NCI-H187 (cell line): ENCODE data around the gene TSFM.

Experiments
- DNase-seq, 2 experiments: peaks; one replicate each; lab custom pipeline; 2025; lab: John Stamatoyannopoulos, UW

Gene TSFM

GRCh38 chr12:57746025-57746424 is 36.6 kb upstream of the TSFM start:
- no peak for DNase-seq

DNA sequence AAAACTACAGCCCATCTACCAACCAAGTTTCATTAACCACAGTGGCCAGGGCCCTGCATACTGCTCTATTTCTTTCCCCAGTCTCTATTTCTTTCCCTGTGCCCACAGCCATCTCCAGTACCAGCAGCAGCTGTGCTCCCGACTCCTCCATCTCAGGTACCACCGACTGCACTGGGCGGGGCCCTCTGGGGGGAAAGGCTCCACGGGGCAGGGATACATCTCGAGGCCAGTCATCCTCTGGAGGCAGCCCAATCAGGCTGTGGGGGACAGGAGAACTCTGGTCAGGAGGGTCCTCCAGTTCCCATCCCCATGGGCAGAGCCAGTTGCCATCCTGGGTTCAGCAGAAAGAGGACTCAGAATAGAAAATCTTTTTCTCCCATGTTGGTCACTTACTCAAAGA is 33.5 kb upstream of the TSFM start:
- DNase-seq, result no peak

GRCh38 chr12:57750561-57751431 is 31.8 kb upstream of the TSFM start:
- DNase-seq, result no peak

DNA sequence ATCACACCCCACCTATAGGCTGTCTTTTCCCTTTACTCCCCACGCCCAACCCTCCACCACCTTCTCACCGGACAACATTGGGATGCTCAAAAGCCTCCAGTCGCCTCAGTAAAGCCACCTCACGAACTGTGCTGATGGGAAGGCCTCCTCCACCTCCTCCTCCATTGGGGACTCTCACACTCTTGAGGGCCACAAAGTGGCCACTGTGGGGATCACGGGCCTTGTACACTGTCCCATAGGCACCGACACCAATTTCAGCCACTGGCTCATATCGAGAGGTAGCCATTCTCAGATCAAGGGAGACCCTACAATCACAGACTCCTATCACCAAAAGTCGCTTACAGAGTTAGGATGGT is 31.2 kb upstream of the TSFM start:
- DNase-seq, result no peak

- peak; percentile 99 for DNase-seq
Observed at GRCh38 chr12:57751788-57752667, 30.6 kb upstream of the TSFM start, which contains the start of gene CDK4. Gene CDK4, minus strand, starts transcription at chr12:57752310. Its CDS starts 593 bp downstream, at chr12:57751717.

DNA sequence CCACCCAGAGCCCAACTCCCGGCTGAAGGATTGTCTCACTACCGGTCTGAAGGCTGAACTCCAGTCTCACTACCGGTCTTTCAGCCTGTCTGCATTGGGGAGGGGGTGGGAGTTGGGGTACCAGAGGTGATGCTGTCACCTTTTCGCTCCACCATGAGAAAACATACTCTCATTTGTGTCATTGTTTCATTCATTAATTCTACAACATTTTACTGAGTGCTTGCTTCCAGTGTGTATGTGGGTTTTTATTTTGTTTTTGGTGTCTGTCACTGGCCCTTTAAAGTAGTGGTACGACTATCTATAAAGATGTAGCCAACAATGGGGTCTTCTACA is 30.0 kb upstream of the TSFM start:
- no peak for DNase-seq

DNA sequence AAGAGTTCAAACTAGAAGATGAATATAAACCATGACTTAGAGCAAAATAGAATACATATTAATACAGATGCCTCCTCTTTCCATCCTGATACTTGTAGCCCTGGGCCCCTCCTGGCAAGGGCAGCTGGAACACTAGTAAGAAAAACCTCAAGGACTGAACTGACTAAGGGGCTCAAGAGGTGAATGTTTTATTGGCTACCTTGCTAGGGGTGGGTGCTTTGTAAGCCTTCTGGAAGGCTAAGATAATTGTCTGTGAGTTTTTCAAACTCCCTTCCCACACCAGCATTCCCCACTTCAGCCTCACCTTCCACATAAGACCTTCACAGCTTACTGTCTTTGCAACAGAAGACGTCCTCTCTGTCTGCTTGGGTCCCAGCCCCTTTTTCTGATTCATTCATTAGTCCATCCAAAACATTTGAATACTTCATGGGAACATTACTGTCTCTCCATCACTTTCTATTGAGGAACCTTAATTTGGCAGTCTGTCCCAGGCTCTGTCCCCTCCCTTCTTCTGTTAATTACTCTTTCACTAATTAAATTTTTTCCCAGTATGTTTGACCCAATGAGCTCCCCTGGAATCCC is 28.7 kb upstream of the TSFM start:
- DNase-seq, result no peak

GRCh38 chr12:57754411-57755193 is 28.0 kb upstream of the TSFM start, which contains the start of gene MARCHF9:
Gene MARCHF9, plus strand, starts transcription at chr12:57755103. Its CDS starts 426 bp downstream, at chr12:57755529.
- peak; percentile 89 to 95 for DNase-seq

GRCh38 chr12:57755194-57755453 is 27.5 kb upstream of the TSFM start:
- no peak for DNase-seq

DNA sequence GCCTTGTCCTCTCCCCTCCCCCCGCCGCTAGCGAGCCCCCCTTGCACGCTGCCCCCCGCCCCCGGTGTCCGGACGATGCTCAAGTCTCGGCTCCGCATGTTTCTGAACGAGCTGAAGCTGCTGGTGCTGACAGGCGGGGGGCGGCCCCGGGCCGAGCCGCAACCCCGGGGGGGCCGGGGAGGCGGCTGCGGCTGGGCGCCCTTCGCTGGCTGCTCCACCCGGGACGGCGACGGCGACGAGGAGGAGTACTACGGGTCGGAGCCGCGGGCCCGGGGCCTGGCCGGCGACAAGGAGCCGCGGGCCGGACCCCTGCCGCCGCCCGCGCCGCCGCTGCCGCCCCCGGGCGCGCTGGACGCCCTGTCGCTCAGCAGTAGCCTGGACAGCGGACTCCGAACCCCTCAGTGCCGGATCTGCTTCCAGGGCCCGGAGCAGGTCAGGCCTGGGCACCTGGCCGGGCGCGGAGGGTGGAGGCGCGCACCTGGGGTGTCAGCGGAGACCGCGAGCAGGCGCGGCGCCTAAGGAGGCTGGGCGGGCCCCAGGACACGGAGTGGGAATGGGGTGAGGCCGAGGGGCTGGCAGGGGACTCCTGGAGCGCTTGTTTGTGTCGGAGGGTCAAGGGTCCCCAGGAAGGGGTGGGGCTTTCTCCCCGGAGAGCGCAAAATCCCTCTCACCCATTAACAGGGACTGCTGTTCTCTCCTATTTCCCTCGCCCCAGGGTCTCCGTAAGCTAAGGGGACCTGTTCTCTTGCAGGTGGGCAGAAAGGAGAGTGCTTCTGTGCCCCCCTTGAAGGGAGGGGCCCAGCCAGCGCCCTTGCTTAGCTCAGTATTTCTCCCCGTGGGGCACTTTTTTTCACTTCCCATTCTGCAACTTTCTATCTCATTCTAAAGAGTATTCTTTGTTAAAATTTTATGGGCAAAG is 26.9 kb upstream of the TSFM start:
- no peak for DNase-seq

- no peak for DNase-seq
Observed at GRCh38 chr12:57756406-57757341, 25.9 kb upstream of the TSFM start.

DNA sequence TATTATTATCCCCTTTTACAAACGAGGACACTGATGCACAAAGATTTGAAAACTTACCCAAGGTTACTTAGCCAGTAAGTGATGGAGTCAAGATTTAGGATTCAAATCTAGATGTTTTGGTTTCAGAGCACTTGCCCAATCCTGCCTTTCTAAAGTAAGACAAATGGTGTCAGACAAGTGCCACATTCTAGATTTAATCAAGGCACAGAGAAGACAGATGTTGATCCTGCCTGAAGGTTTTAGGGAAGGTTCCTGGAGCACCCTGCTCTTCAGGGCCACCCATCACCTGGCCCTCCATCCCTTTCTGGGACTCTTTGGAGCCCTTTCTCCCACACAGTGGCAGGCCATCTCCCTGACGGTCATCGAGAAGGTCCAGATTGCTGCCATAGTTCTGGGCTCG is 24.8 kb upstream of the TSFM start:
- no peak for DNase-seq

GRCh38 chr12:57758552-57759359 is 23.8 kb upstream of the TSFM start:
- no peak for DNase-seq

DNA sequence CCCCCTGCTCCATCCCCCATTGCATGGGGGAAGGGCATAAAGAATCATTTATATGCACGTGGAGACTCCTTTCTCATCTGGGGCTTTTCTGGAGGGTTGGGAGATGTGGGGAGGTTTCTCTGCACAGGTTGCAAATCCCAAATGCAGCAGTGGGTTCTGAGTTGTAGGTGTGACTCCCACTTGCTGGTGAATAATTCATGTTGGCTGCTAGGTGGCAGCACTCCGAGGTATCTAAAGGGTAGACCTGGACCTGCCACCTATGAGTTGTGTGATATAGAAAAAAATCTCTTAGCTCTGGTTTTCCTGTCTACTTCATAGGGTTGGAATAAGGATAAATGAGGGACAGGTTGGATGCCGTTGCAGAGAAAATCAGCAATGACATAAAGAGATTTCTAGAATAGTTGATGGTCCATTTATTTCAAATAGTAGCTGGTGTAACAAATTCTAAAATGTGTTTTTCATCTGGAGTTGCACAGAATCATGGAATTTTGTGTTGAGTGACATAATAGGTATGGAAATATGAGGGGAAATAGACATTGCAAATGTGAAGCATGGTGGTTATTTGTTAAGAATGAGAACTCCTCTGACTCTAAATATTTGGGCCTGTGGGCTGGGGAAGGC is 23.1 kb upstream of the TSFM start:
- DNase-seq, result no peak

- no peak for DNase-seq
Observed at GRCh38 chr12:57760347-57760982, 22.1 kb upstream of the TSFM start.

- no peak for DNase-seq
Observed at GRCh38 chr12:57761391-57761998, 21.1 kb upstream of the TSFM start.

DNA sequence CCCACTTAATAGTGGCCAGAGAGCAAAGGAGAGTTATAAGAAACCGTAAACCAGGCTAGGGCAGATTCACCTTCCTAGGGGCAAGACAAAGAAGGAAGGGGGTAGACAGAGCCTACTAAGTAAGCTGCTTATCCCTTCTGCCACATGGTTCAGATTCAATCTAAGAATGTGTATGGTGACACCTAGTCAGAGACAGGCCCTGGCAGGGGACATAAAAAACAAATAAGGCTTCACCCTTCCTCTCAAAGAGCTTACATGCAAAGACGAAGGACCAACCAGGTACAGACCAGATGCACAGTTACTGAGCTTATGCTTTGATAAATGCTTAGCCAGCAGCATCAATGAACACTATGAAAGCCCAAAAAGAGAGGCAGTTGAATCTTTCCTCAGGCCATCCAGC is 20.1 kb upstream of the TSFM start:
- DNase-seq, result no peak
